ENCODE results near the gene OR7D2. TPM values are rescaled to one million over a fixed set of nuclear protein-coding genes. Genes with fewer than 3 reads are reported as not detected.
"Not testable (repeated sequence)": the region's sequence is repeated elsewhere in the genome, so short reads cannot be mapped to it uniquely, and the experiment has no call there.

The OR7D2 gene
- total RNA-seq, 1 donor from 2014 or later, result 0.52 TPM

GRCh38 chr19:9171393-9171991 is 7.3 kb upstream of the OR7D2 start:
- H3K27ac ChIP-seq, result no peak overlapping the region
- intact Hi-C loops (cut with DNase I), result no loop called here
- H3K9me3 ChIP-seq, result no peaks in the 10 kb centered on the region
- TF ChIP-seq CTCF (IDR thresholded peaks at IDR 0.05), result no peak
- no peaks in the 10 kb centered on the region for H3K27me3 ChIP-seq
- ATAC-seq (no peak), DNase-seq (no peak)
- H3K4me3 ChIP-seq, result no peak overlapping the region
- H3K4me1 ChIP-seq, result no peaks in the 10 kb centered on the region
- H3K36me3 ChIP-seq, result no peaks in the 10 kb centered on the region

- no peak for ATAC-seq
- no peak overlapping the region for H3K27ac ChIP-seq
- no peaks in the 10 kb centered on the region for H3K36me3 ChIP-seq
- no peaks in the 10 kb centered on the region for H3K27me3 ChIP-seq
- no peak for DNase-seq
- intact Hi-C loops (cut with DNase I), result no loop called here
- H3K4me1 ChIP-seq, result no peaks in the 10 kb centered on the region
- no peak overlapping the region for H3K4me3 ChIP-seq
- H3K9me3 ChIP-seq, result no peaks in the 10 kb centered on the region
- no peak for TF ChIP-seq CTCF (IDR thresholded peaks at IDR 0.05)
Measured at GRCh38 chr19:9175326-9175725, 3.5 kb upstream of the OR7D2 start.

GRCh38 chr19:9183000-9183399 is 4.2 kb downstream of the OR7D2 start:
- no peaks in the 10 kb centered on the region for H3K27me3 ChIP-seq
- intact Hi-C loops (cut with DNase I), result no loop called here
- H3K36me3 ChIP-seq, result no peaks in the 10 kb centered on the region
- H3K4me3 ChIP-seq, result no peak overlapping the region
- H3K27ac ChIP-seq, result no peak overlapping the region
- DNase-seq (no peak), ATAC-seq (no peak)
- no peak for TF ChIP-seq CTCF (IDR thresholded peaks at IDR 0.05)
- H3K4me1 ChIP-seq, result no peaks in the 10 kb centered on the region
- no peaks in the 10 kb centered on the region for H3K9me3 ChIP-seq

GRCh38 chr19:9187191-9187590 is 8.4 kb downstream of the OR7D2 start:
- ATAC-seq (no peak), DNase-seq (no peak)
- no peak for TF ChIP-seq CTCF (IDR thresholded peaks at IDR 0.05)
- Histone ChIP-seq H3K9me3 (no peaks in the 10 kb centered on the region), H3K4me1 (no peaks in the 10 kb centered on the region), H3K27me3 (no peaks in the 10 kb centered on the region), H3K36me3 (no peaks in the 10 kb centered on the region), H3K27ac (no peak overlapping the region), H3K4me3 (no peak overlapping the region)
- intact Hi-C loops (cut with DNase I), result no loop called here

GRCh38 chr19:9189535-9189934 is 10.8 kb downstream of the OR7D2 start:
- intact Hi-C loops (cut with DNase I), result no loop called here
- no peaks in the 10 kb centered on the region for H3K9me3 ChIP-seq
- H3K27ac ChIP-seq, result no peak overlapping the region
- no peak for ATAC-seq
- no peak for TF ChIP-seq CTCF (IDR thresholded peaks at IDR 0.05)
- H3K36me3 ChIP-seq, result no peaks in the 10 kb centered on the region
- no peaks in the 10 kb centered on the region for H3K27me3 ChIP-seq
- no peaks in the 10 kb centered on the region for H3K4me1 ChIP-seq
- DNase-seq, result no peak
- no peak overlapping the region for H3K4me3 ChIP-seq

GRCh38 chr19:9198044-9198443 is 19.3 kb downstream of the OR7D2 start:
- not testable (repeated sequence) for H3K27ac ChIP-seq

More at GRCh38 chr19:9198044-9198443, 19.3 kb downstream of the OR7D2 start:
- H3K4me1 ChIP-seq; DNase-seq; intact Hi-C loops (cut with DNase I); H3K27me3 ChIP-seq; H3K36me3 ChIP-seq; H3K4me3 ChIP-seq; H3K9me3 ChIP-seq; ATAC-seq: not testable (repeated sequence)
